B cell (primary cell): ENCODE results near the gene ZDHHC20. TPM values are rescaled to one million over a fixed set of nuclear protein-coding genes. Genes with fewer than 3 reads are reported as not detected.

Source experiments
- ATAC-seq: fragments of 200-7000 bp; cut with Tn5 transposase; one replicate; pipeline ENCODE4 v1.10.0; 2021; ENCODE audit warnings: low read depth, mild to moderate bottlenecking, moderate number of reproducible peaks, moderate library complexity
- CTCF ChIA-PET: fragments of 350-600 bp; sonication (Branson Sonifier 250); formaldehyde crosslinking; loops from one replicate; lab custom pipeline; 2021; ENCODE audit warnings: antibody characterized with exemption, inconsistent platforms; lab: Charles Lee
- POLR2A ChIA-PET: fragments of 350-600 bp; sonication (Branson Sonifier 250); formaldehyde crosslinking; loops from one replicate; lab custom pipeline; 2021; ENCODE audit warnings: antibody characterized with exemption; lab: Charles Lee
- DNase-seq: peaks from one replicate; pipeline ENCODE4 v3.0.0; 2013
- H2AFZ ChIP-seq: 2 replicates; pipeline ENCODE4 v1.6.1; 2012; ENCODE audit warnings: mild to moderate bottlenecking, low read depth, low read length; ENCODE audit not compliant: insufficient read depth, poor library complexity, severe bottlenecking
- H3K27ac ChIP-seq, 2 donors: 1 replicate in 1 of 2; 2 replicates in 1 of 2; pipeline ENCODE4 v1.5.1; 2012 to 2013; ENCODE audit warnings: low read length in 2 of 2, mild to moderate bottlenecking in 2 of 2, moderate library complexity in 1 of 2
- H3K27me3 ChIP-seq, 4 experiments: fragments of 200-600 bp in 1 of 4; sonication (generic) in 1 of 4; replicated peaks in 1 of 4; 1 replicate in 2 of 4; 2 replicates in 2 of 4; pipeline versions ENCODE4 v1.6.1 to v1.7.0; 2013 to 2016; ENCODE audit warnings: low read length in 3 of 4, mild to moderate bottlenecking in 2 of 4, mixed read lengths in 1 of 4, moderate library complexity in 1 of 4; ENCODE audit not compliant: insufficient read depth in 4 of 4, control insufficient read depth in 3 of 4; ENCODE audit errors: control extremely low read depth in 1 of 4
- H3K36me3 ChIP-seq, 2 experiments: replicated peaks in 1 of 2; 1 replicate in 1 of 2; 2 replicates in 1 of 2; pipeline versions ENCODE4 v1.6.1 to v1.7.1; 2013; ENCODE audit warnings: low read length in 1 of 2; ENCODE audit not compliant: insufficient read depth in 2 of 2, control insufficient read depth in 1 of 2; ENCODE audit errors: control extremely low read depth in 1 of 2, extremely low read depth in 1 of 2
- H3K4me1 ChIP-seq, 2 donors: fragments of 200-600 bp in 1 of 2; sonication (generic) in 1 of 2; 1 replicate in 1 of 2; 2 replicates in 1 of 2; pipeline versions ENCODE4 v1.5.1 to v1.6.1; 2013 to 2017; ENCODE audit warnings: low read length in 2 of 2; ENCODE audit not compliant: control insufficient read depth in 2 of 2, insufficient read depth in 2 of 2
- H3K4me2 ChIP-seq: replicated peaks from 2 replicates; pipeline ENCODE3; 2012; ENCODE audit warnings: mild to moderate bottlenecking, low read depth, low read length; ENCODE audit not compliant: poor library complexity, severe bottlenecking
- H3K4me3 ChIP-seq, 5 experiments: fragments of 200-600 bp in 1 of 5; sonication (generic) in 1 of 5; 1 replicate in 3 of 5; 2 replicates in 2 of 5; pipeline versions ENCODE4 v1.5.1 to v1.7.0; 2011 to 2016; ENCODE audit warnings: low read length in 4 of 5, mild to moderate bottlenecking in 4 of 5, low read depth in 2 of 5, control low read depth in 1 of 5, moderate library complexity in 1 of 5; ENCODE audit not compliant: insufficient read depth in 1 of 5; ENCODE audit errors: control extremely low read depth in 1 of 5, extremely low read depth in 1 of 5
- H3K79me2 ChIP-seq: fragments of 200-600 bp; sonication (generic); one replicate; pipeline ENCODE4 v1.6.0; 2016; ENCODE audit warnings: low read length; ENCODE audit not compliant: control insufficient read depth, insufficient read depth
- H3K9ac ChIP-seq: fragments of 200-600 bp; sonication (generic); 2 replicates; pipeline ENCODE4 v1.6.1; 2017; ENCODE audit warnings: mild to moderate bottlenecking, low read length, moderate library complexity
- H3K9me3 ChIP-seq, 3 donors: one replicate each; pipeline versions ENCODE4 v1.6.1 to v1.7.1; 2013; ENCODE audit warnings: low read length in 2 of 3; ENCODE audit not compliant: control insufficient read depth in 2 of 3, insufficient read depth in 1 of 3; ENCODE audit errors: control extremely low read depth in 1 of 3
- H4K20me1 ChIP-seq: 2 replicates; pipeline ENCODE4 v1.6.0; 2012; ENCODE audit warnings: mild to moderate bottlenecking, low read length; ENCODE audit not compliant: insufficient read depth, control insufficient read depth, poor library complexity, severe bottlenecking
- H3K27ac Mint-ChIP-seq: one replicate; pipeline ENCODE4 v1.8.0; 2021; ENCODE audit warnings: mixed read lengths
- H3K27me3 Mint-ChIP-seq: one replicate; pipeline ENCODE4 v1.8.0; 2021; ENCODE audit warnings: mixed read lengths
- H3K4me1 Mint-ChIP-seq: one replicate; pipeline ENCODE4 v1.8.0; 2021; ENCODE audit warnings: mixed read lengths
- H3K4me3 Mint-ChIP-seq: one replicate; pipeline ENCODE4 v1.8.0; 2021; ENCODE audit warnings: mixed read lengths
- H3K9me3 Mint-ChIP-seq: one replicate; pipeline ENCODE4 v1.8.0; 2022; ENCODE audit warnings: mixed read lengths; ENCODE audit not compliant: insufficient read depth
- EZH2 ChIP-seq: IDR thresholded peaks from 2 replicates; pipeline ENCODE4 v1.6.1; 2012; ENCODE audit warnings: borderline replicate concordance, low read depth, mild to moderate bottlenecking, moderate library complexity, low read length; ENCODE audit not compliant: insufficient read depth, poor library complexity, severe bottlenecking
- WGBS: methylation state at CpG from one replicate; pipeline ENCODE4 v1.1.5; 2013; ENCODE audit warnings: missing lambda C conversion rate; ENCODE audit not compliant: insufficient coverage; 5-methylcytosine and 5-hydroxymethylcytosine counted together
- intact Hi-C: fragments of 100-400 bp; cut with micrococcal nuclease; formaldehyde crosslinking; loops from one replicate; pipeline ENCODE4 v1.10.0; 2022
- polyA plus RNA-seq: library from polyadenylated mRNA; depleted of rRNA; stranded (reverse); fragments of >200 nt; gene quantifications from 2 replicates; pipeline ENCODE4 v1.2.3, GENCODE V29; 2012
- total RNA-seq, 2 donors: library from RNA; stranded (reverse); fragments of 120-200 nt in 1 of 2; gene quantifications; 1 replicate in 1 of 2; 2 replicates in 1 of 2; pipeline versions ENCODE4 v1.2.3 to v1.2.4, GENCODE V29; 2013 to 2022
- TF ChIP-seq, protein P1 (sequence below): fragments of 200-600 bp; IDR thresholded peaks from one replicate; pipeline ENCODE4 v1.8.0; 2022; ENCODE audit warnings: antibody characterized with exemption, mild to moderate bottlenecking

ZDHHC20 gene
- total and polyA plus RNA-seq, 2 donors (not counting 1 experiment from before 2014, with no cell fraction given) = 10.3 to 61.5 TPM

DNA sequence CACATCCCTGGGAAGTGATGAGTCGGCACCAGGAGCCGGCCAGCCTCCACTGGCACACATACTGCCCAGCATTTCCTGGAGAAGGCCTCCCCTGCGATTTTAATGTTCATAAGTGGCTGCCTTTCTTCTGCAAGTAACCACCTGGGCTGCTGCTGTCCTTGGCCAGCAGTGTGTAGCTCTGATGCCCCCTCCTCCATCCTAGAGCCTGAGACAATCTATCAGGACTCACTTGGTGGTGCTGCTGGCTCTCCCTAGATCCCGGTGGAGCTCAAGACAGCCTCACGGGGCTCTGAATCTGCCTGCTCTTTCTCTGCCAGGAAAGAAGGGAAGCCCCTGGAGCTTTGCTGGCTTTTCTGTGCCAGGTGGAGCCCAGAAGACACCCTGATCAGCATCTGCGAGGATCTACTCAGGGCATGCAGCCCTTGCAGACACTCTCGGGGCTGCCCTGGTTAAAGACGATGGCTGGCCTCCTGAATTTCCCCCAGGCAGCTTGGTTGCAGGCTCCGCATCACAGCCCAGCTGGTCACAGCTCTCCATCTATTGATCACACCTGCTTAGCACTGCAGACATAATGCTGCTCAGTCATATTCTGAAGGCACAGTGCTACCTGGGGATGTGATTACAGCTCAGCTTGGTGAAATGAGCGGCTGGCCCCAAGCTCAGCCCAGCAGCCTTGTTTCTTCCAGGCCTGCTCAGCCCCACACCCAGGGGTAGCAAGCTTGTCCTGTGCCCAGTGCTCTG lies 122.3 kb downstream of the ZDHHC20 start:
- POLR2A ChIA-PET = no interaction called here
- H3K9ac ChIP-seq = no peak overlapping the region
- no peak overlapping the region for H3K4me2 ChIP-seq
- H2AFZ ChIP-seq = no peak overlapping the region
- no peaks in the 10 kb centered on the region for H4K20me1 ChIP-seq
- Mint-ChIP-seq H3K4me3 (no peak overlapping the region), H3K27ac (no peak overlapping the region), H3K27me3 (no peaks in the 10 kb centered on the region), H3K4me1 (no peaks in the 10 kb centered on the region), H3K9me3 (no peaks in the 10 kb centered on the region)
- WGBS = 93% methylated on average over 10 of the region's 10 CpGs
- H3K9me3 ChIP-seq = peaks cover 0 to 2% (median 0%) of the 10 kb centered on the region in 3 donors
- CTCF ChIA-PET = no interaction called here
- no peaks in the 10 kb centered on the region for H3K79me2 ChIP-seq
- no peak for DNase-seq
- no peak overlapping the region for H3K4me3 ChIP-seq
- intact Hi-C loops = no loop called here
- H3K4me1 ChIP-seq = no peaks in the 10 kb centered on the region
- no peak overlapping the region for H3K27ac ChIP-seq
- ATAC-seq = no peak
- TF ChIP-seq, protein P1, sequence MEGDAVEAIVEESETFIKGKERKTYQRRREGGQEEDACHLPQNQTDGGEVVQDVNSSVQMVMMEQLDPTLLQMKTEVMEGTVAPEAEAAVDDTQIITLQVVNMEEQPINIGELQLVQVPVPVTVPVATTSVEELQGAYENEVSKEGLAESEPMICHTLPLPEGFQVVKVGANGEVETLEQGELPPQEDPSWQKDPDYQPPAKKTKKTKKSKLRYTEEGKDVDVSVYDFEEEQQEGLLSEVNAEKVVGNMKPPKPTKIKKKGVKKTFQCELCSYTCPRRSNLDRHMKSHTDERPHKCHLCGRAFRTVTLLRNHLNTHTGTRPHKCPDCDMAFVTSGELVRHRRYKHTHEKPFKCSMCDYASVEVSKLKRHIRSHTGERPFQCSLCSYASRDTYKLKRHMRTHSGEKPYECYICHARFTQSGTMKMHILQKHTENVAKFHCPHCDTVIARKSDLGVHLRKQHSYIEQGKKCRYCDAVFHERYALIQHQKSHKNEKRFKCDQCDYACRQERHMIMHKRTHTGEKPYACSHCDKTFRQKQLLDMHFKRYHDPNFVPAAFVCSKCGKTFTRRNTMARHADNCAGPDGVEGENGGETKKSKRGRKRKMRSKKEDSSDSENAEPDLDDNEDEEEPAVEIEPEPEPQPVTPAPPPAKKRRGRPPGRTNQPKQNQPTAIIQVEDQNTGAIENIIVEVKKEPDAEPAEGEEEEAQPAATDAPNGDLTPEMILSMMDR = no peak
- TF ChIP-seq EZH2 = no peak
- no peaks in the 10 kb centered on the region for H3K27me3 ChIP-seq
- H3K36me3 ChIP-seq = no peaks in the 10 kb centered on the region

DNA sequence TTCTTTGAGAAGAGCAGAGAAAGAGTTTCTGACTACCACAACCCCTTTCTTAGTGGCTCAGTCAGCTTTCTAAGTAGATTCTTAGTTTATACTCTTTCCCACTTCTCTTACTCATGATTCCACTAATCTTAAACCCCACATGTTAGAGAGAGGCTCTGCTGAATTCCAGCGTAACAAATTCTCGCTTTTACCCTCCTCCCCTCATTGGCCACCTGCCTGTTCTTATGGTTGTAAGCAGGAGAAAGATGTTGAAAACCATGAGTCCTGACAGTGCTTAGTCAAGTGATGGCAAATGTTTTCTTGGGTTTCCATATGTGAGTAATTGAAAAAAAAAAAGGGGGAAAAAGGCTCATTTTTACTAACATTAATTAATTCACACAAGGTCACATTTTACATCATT lies 125.9 kb downstream of the ZDHHC20 start:
- Mint-ChIP-seq H3K9me3 (no peaks in the 10 kb centered on the region), H3K27me3 (no peaks in the 10 kb centered on the region), H3K4me1 (peaks cover 22% of the 10 kb centered on the region), H3K27ac (no peak overlapping the region), H3K4me3 (no peak overlapping the region)
- peaks cover 0 to 27% of the 10 kb centered on the region in 2 donors for H3K4me1 ChIP-seq
- H3K79me2 ChIP-seq = no peaks in the 10 kb centered on the region
- no peak overlapping the region for H3K9ac ChIP-seq
- ChIA-PET POLR2A (no interaction called here), CTCF (no interaction called here)
- H3K4me2 ChIP-seq = no peak overlapping the region
- no peaks in the 10 kb centered on the region for H3K27me3 ChIP-seq
- DNase-seq = no peak
- no peaks in the 10 kb centered on the region for H3K36me3 ChIP-seq
- intact Hi-C loops = no loop called here
- no peak overlapping the region for H2AFZ ChIP-seq
- H3K9me3 ChIP-seq = peaks cover 0 to 2% (median 0%) of the 10 kb centered on the region in 3 donors
- H4K20me1 ChIP-seq = no peaks in the 10 kb centered on the region
- no peak for ATAC-seq
- H3K4me3 ChIP-seq = no peak overlapping the region
- TF ChIP-seq, protein P1 = no peak
- no peak for TF ChIP-seq EZH2
- WGBS = no CpG with 5 or more reads among the region's 2 CpGs
- H3K27ac ChIP-seq = no peak overlapping the region
